ENCODE results near the gene FMNL1.

Gene FMNL1

DNA sequence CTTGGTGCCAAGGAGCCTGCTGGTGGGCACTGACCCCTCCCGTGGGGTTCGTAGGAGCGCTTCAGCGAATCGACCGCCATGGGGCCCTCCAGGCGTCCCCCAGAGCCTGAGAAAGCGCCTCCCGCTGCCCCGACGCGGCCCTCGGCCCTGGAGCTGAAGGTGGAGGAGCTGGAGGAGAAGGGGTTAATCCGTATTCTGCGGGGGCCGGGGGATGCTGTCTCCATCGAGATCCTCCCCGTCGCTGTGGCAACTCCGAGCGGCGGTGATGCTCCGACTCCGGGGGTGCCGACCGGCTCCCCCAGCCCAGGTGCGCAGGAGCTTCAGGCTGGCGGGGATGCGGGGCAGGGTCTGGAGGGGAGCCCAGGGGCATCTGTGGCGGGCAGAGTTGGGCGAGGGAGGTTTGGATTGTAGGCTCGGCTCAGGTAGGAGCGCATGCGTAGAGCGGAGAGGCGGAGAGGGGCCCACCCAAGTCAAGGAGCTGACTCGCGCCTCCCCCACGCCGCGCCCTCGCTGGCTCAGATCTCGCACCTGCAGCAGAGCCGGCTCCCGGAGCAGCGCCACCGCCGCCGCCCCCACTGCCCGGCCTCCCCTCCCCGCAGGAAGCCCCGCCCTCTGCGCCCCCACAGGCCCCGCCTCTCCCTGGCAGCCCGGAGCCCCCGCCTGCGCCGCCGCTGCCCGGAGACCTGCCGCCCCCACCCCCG, 19.8 kb downstream of the FMNL1 start:
- Histone ChIP-seq H3K27ac (no peak overlapping the region), H3K36me3 (no peaks in the 10 kb centered on the region), H3K4me3 (ENCODE audit: low read depth, low read length) (peak overlapping the region; percentile 50), H3K27me3 (ENCODE audit: insufficient read depth, low read depth, severe bottlenecking) (no peaks in the 10 kb centered on the region), H3K9me3 (ENCODE audit: severe bottlenecking) (no peaks in the 10 kb centered on the region)
- TF ChIP-seq, protein P1, sequence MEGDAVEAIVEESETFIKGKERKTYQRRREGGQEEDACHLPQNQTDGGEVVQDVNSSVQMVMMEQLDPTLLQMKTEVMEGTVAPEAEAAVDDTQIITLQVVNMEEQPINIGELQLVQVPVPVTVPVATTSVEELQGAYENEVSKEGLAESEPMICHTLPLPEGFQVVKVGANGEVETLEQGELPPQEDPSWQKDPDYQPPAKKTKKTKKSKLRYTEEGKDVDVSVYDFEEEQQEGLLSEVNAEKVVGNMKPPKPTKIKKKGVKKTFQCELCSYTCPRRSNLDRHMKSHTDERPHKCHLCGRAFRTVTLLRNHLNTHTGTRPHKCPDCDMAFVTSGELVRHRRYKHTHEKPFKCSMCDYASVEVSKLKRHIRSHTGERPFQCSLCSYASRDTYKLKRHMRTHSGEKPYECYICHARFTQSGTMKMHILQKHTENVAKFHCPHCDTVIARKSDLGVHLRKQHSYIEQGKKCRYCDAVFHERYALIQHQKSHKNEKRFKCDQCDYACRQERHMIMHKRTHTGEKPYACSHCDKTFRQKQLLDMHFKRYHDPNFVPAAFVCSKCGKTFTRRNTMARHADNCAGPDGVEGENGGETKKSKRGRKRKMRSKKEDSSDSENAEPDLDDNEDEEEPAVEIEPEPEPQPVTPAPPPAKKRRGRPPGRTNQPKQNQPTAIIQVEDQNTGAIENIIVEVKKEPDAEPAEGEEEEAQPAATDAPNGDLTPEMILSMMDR (IDR thresholded peaks at IDR 0.05; ENCODE audit: low read depth, low read length): no peak
- peak; percentile 73 for DNase-seq

DNA sequence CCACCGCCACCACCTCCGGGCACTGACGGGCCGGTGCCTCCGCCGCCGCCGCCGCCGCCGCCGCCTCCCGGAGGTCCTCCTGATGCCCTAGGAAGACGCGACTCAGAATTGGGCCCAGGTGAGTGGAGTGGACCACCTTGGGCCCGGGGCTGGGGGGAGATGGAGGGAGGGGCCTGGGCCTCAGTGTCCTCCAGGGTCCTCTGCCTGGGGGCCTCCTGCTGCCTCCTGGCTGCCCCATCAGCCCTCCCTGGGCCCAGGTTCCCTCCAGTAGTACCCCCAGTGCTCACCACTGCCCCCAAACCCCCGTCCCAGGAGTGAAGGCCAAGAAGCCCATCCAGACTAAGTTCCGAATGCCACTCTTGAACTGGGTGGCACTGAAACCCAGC, 20.3 kb downstream of the FMNL1 start:
- H3K9me3 ChIP-seq (ENCODE audit: severe bottlenecking): no peaks in the 10 kb centered on the region
- H3K27me3 ChIP-seq (ENCODE audit: insufficient read depth, low read depth, severe bottlenecking): no peaks in the 10 kb centered on the region
- no peak overlapping the region for H3K27ac ChIP-seq
- TF ChIP-seq, protein P1 (IDR thresholded peaks at IDR 0.05; ENCODE audit: low read depth, low read length): no peak
- H3K36me3 ChIP-seq: no peaks in the 10 kb centered on the region
- no peak for DNase-seq
- no peak overlapping the region for H3K4me3 ChIP-seq (ENCODE audit: low read depth, low read length)

DNA sequence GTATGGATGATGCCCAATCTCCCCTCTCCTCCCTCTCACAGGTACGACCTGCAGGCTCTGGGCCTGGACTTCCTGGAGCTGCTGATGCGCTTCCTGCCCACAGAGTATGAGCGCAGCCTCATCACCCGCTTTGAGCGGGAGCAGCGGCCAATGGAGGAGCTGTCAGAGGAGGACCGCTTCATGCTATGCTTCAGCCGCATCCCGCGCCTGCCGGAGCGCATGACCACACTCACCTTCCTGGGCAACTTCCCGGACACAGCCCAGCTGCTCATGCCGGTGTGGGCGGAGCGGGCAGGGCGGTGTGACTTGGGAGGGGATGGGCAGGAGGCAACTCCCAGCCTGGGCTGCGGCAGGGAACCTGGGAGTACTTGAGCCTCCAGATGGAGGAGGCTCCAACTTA, 22.1 kb downstream of the FMNL1 start:
- Histone ChIP-seq H3K36me3 (no peaks in the 10 kb centered on the region), H3K27me3 (ENCODE audit: insufficient read depth, low read depth, severe bottlenecking) (no peaks in the 10 kb centered on the region), H3K27ac (no peak overlapping the region), H3K4me3 (ENCODE audit: low read depth, low read length) (no peak overlapping the region), H3K9me3 (ENCODE audit: severe bottlenecking) (no peaks in the 10 kb centered on the region)
- no peak for DNase-seq
- TF ChIP-seq, protein P1 (IDR thresholded peaks at IDR 0.05; ENCODE audit: low read depth, low read length): no peak

DNA sequence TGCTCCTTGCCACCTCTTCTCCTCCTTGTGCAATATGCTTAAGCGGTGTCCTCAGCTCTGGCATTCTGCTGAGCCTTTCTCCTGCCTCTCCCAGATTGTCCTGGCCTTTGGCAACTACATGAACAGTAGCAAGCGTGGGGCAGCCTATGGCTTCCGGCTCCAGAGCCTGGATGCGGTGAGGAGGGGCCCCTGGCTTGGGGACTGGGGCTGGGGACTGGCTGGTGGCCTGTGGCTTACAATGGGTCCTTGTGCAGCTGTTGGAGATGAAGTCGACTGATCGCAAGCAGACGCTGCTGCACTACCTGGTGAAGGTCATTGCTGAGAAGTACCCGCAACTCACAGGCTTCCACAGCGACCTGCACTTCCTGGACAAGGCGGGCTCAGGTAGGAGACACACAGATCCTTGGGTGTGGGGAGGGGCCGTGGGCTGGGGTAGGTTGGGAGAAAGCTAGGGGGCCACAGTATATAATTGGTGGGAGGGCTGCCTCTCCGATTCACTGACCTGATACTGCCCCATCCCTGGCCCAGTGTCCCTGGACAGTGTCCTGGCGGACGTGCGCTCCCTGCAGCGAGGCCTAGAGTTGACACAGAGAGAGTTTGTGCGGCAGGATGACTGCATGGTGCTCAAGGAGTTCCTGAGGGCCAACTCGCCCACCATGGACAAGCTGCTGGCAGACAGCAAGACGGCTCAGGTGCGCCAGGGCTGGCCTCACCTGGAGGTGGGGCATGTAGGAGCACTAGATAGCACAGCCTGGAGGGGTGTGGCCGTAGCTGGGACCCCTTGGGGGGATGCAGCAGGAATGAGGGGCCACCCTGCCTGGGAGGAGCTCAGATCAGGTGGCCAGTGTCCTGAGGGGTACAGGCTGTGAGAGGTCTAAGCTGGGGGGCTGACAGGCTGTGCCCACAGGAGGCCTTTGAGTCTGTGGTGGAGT, 23.3 kb downstream of the FMNL1 start:
- no peaks in the 10 kb centered on the region for H3K9me3 ChIP-seq (ENCODE audit: severe bottlenecking)
- TF ChIP-seq, protein P1 (IDR thresholded peaks at IDR 0.05; ENCODE audit: low read depth, low read length): no peak
- DNase-seq: no peak
- H3K27me3 ChIP-seq (ENCODE audit: insufficient read depth, low read depth, severe bottlenecking): no peaks in the 10 kb centered on the region
- H3K36me3 ChIP-seq: peaks cover 6% of the 10 kb centered on the region; the same call in 1 of the 2 replicates
- H3K4me3 ChIP-seq (ENCODE audit: low read depth, low read length): no peak overlapping the region
- H3K27ac ChIP-seq: no peak overlapping the region

DNA sequence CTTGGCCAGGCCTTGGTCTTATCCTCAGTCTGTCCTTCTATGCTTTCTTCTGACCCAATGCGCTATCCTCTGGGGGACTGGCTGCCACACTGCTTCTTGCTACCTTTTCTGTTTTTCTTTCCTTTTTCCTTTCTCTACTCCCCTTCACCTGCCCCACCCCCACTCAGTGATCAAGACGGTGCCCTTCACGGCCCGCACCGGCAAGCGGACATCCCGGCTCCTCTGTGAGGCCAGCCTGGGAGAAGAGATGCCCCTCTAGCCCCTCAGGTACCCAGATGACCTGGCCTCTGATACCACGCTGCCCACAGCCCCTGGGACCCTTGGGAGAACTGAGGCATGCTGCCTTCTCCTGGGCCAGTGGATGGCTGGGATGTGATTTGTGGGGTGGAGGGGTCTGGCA, 24.7 kb downstream of the FMNL1 start:
- TF ChIP-seq, protein P1 (IDR thresholded peaks at IDR 0.05; ENCODE audit: low read depth, low read length): no peak
- Histone ChIP-seq H3K27me3 (ENCODE audit: insufficient read depth, low read depth, severe bottlenecking) (no peaks in the 10 kb centered on the region), H3K9me3 (ENCODE audit: severe bottlenecking) (no peaks in the 10 kb centered on the region), H3K27ac (peak overlapping the region; percentile 89), H3K36me3 (peaks cover 8% of the 10 kb centered on the region; the same call in 1 of the 2 replicates), H3K4me3 (ENCODE audit: low read depth, low read length) (peak overlapping the region; percentile 88)
- no peak for DNase-seq
